ENCODE measurements around the gene AGBL4.

AGBL4 gene

DNA sequence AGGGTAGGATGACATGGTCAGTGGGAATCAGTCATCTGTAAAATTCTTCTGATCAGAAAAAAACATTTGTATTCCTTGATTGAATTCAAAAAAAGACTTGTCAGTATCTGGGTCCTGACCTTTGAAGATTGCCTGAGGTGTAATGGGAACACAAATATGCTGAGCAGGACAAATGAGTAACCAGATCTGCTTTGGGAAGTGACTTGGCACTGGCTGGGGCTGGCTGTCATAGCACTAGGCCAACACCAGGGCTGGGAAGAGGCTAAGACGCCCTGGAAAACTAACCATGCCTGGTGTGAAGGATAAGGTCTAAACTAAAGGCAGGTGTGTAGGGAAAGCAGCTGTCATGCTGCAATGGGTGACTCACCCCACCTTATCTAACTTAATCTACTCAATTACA is 794.2 kb downstream of the AGBL4 start (continued):
- TF ChIP-seq ZNF37A (tag by site-specific recombination; IDR thresholded peaks at IDR 0.05) (no peak), CTCF (tag by site-specific recombination; IDR thresholded peaks at IDR 0.05) (no peak), ZNF335 (tag by site-specific recombination; conservative IDR thresholded peaks at IDR 0.05) (no peak), ZNF404 (tag by site-specific recombination; IDR thresholded peaks at IDR 0.05) (no peak), IKZF3 (tag by site-specific recombination; IDR thresholded peaks at IDR 0.05) (no peak), ZNF664 (tag by site-specific recombination; IDR thresholded peaks at IDR 0.05) (no peak), GLI2 (tag by site-specific recombination; IDR thresholded peaks at IDR 0.05; ENCODE audit: borderline replicate concordance, low read depth) (no peak), TRIM28 (IDR thresholded peaks at IDR 0.05; ENCODE audit: borderline replicate concordance, low read length) (no peak), BCL11A (tag by site-specific recombination; IDR thresholded peaks at IDR 0.05; ENCODE audit: low read depth) (no peak), ZNF202 (tag by site-specific recombination; IDR thresholded peaks at IDR 0.05; ENCODE audit: borderline replicate concordance) (no peak), GFI1B (tag by site-specific recombination; IDR thresholded peaks at IDR 0.05) (no peak), HOXA7 (CRISPR knock-in tag; IDR thresholded peaks at IDR 0.05; ENCODE audit: borderline replicate concordance) (no peak)
- TF ChIP-seq, protein P1, sequence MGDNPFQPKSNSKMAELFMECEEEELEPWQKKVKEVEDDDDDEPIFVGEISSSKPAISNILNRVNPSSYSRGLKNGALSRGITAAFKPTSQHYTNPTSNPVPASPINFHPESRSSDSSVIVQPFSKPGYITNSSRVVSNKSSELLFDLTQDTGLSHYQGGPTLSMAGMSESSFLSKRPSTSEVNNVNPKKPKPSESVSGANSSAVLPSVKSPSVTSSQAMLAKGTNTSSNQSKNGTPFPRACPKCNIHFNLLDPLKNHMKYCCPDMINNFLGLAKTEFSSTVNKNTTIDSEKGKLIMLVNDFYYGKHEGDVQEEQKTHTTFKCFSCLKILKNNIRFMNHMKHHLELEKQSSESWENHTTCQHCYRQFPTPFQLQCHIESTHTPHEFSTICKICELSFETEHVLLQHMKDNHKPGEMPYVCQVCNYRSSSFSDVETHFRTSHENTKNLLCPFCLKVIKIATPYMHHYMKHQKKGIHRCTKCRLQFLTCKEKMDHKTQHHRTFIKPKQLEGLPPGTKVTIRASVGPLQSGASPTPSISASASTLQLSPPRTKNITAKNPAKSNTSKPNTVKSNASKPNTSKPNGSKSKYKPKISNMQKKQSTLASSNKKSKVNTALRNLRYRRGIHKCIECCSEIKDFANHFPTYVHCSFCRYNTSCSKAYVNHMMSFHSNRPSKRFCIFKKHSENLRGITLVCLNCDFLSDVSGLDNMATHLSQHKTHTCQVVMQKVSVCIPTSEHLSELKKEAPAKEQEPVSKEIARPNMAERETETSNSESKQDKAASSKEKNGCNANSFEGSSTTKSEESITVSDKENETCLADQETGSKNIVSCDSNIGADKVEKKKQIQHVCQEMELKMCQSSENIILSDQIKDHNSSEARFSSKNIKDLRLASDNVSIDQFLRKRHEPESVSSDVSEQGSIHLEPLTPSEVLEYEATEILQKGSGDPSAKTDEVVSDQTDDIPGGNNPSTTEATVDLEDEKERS (tag by site-specific recombination; IDR thresholded peaks at IDR 0.05) = no peak

- no peak overlapping the region for H3K4me3 ChIP-seq (ENCODE audit: low read depth, low read length)
- H3K4me1 ChIP-seq (ENCODE audit: control insufficient read depth, insufficient read depth, low read length) = no peaks in the 10 kb centered on the region
- no peak overlapping the region for H3K27ac ChIP-seq (ENCODE audit: extremely low read depth, low read depth, low read length)
- no peaks in the 10 kb centered on the region for H3K36me3 ChIP-seq (ENCODE audit: control insufficient read depth in 2 of 2, insufficient read depth in 1 of 2, low read length in 2 of 2)
- ChIA-PET POLR2A (no interaction called here), CTCF (no interaction called here)
- TF ChIP-seq ZNF24 (tag by site-specific recombination; IDR thresholded peaks at IDR 0.05) (no peak), REST (tag by site-specific recombination; IDR thresholded peaks at IDR 0.05) (no peak), KLF8 (tag by site-specific recombination; IDR thresholded peaks at IDR 0.05) (no peak)
- TF ChIP-seq, protein P2, sequence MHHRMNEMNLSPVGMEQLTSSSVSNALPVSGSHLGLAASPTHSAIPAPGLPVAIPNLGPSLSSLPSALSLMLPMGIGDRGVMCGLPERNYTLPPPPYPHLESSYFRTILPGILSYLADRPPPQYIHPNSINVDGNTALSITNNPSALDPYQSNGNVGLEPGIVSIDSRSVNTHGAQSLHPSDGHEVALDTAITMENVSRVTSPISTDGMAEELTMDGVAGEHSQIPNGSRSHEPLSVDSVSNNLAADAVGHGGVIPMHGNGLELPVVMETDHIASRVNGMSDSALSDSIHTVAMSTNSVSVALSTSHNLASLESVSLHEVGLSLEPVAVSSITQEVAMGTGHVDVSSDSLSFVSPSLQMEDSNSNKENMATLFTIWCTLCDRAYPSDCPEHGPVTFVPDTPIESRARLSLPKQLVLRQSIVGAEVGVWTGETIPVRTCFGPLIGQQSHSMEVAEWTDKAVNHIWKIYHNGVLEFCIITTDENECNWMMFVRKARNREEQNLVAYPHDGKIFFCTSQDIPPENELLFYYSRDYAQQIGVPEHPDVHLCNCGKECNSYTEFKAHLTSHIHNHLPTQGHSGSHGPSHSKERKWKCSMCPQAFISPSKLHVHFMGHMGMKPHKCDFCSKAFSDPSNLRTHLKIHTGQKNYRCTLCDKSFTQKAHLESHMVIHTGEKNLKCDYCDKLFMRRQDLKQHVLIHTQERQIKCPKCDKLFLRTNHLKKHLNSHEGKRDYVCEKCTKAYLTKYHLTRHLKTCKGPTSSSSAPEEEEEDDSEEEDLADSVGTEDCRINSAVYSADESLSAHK (tag by site-specific recombination; IDR thresholded peaks at IDR 0.05) = no peak
- no peaks in the 10 kb centered on the region for H3K9me3 ChIP-seq (ENCODE audit: control insufficient read depth, insufficient read depth, low read depth, low read length)
Observed at GRCh38 chr1:49226758-49227157, 797.0 kb downstream of the AGBL4 start.

Measured in HEK293 (cell line).